ENCODE data around the gene SEZ6L2. TPM values are rescaled to one million over a fixed set of nuclear protein-coding genes. Genes with fewer than 3 reads are reported as not detected.
"Not testable (repeated sequence)": the region's sequence is repeated elsewhere in the genome, so short reads cannot be mapped to it uniquely, and the experiment has no call there.

The SEZ6L2 gene
- total and polyA plus RNA-seq, 8 donors = 12.6 to 38.8 (median 18.3) TPM

GRCh38 chr16:29836623-29837022 lies 62.7 kb downstream of the SEZ6L2 start:
- peak in 1 of 4 donors; percentile 17 for ATAC-seq
- no peak for FAIRE-seq
- Histone ChIP-seq H3K27ac (no peak overlapping the region), H3K36me3 (peaks cover 6 to 63% (median 23%) of the 10 kb centered on the region in 3 donors), H3K4me1 (no peaks in the 10 kb centered on the region), H3K27me3 (no peaks in the 10 kb centered on the region), H3K9me3 (no peaks in the 10 kb centered on the region), H3K4me3 (no peak overlapping the region)
- intact Hi-C loops (cut with DNase I) = no loop called here
- WGBS, 2 donors = 88 to 92% methylated on average over 15 of the region's 15 CpGs
- no peak for DNase-seq
- TF ChIP-seq, protein P1, sequence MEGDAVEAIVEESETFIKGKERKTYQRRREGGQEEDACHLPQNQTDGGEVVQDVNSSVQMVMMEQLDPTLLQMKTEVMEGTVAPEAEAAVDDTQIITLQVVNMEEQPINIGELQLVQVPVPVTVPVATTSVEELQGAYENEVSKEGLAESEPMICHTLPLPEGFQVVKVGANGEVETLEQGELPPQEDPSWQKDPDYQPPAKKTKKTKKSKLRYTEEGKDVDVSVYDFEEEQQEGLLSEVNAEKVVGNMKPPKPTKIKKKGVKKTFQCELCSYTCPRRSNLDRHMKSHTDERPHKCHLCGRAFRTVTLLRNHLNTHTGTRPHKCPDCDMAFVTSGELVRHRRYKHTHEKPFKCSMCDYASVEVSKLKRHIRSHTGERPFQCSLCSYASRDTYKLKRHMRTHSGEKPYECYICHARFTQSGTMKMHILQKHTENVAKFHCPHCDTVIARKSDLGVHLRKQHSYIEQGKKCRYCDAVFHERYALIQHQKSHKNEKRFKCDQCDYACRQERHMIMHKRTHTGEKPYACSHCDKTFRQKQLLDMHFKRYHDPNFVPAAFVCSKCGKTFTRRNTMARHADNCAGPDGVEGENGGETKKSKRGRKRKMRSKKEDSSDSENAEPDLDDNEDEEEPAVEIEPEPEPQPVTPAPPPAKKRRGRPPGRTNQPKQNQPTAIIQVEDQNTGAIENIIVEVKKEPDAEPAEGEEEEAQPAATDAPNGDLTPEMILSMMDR (IDR thresholded peaks at IDR 0.05) = no peak

GRCh38 chr16:29835926-29836325 lies 63.4 kb downstream of the SEZ6L2 start:
- H3K9me3 ChIP-seq = no peaks in the 10 kb centered on the region
- peaks cover 6 to 58% (median 16%) of the 10 kb centered on the region in 3 donors for H3K36me3 ChIP-seq
- H3K4me1 ChIP-seq = peaks cover 0 to 4% (median 3%) of the 10 kb centered on the region in 3 donors
- ATAC-seq = no peak
- intact Hi-C loops (cut with DNase I) = no loop called here
- no peak for DNase-seq
- no peak overlapping the region for H3K27ac ChIP-seq
- no peaks in the 10 kb centered on the region for H3K27me3 ChIP-seq
- 95 to 96% methylated on average over 7 of the region's 7 CpGs for WGBS, 2 donors
- TF ChIP-seq, protein P1 (IDR thresholded peaks at IDR 0.05) = no peak
- FAIRE-seq = no peak
- H3K4me3 ChIP-seq = no peak overlapping the region

DNA sequence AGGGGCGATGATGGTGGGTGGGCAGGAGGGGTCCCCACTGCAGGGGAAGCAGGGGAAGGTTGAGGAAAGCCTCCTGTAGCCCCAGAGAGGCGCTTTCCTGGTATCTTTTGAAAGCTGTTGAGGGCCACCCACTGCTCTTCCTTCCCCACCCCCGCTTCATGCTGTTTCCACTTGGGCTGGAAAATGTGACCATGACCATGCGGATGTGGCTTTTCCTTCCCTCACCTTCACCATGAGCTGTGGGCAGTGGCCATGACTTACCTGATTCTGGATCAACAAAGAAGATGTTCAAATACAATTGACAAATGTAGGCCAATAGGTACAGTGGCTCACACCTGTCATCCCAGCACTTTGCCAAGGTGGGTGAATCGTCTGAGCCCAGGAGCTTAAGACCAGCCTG lies 65.3 kb downstream of the SEZ6L2 start:
- H3K36me3 ChIP-seq = peaks cover 6 to 45% (median 14%) of the 10 kb centered on the region in 3 donors
- H3K9me3 ChIP-seq = no peaks in the 10 kb centered on the region
- TF ChIP-seq, protein P1 (IDR thresholded peaks at IDR 0.05) = no peak
- H3K4me1 ChIP-seq = peaks cover 10 to 21% (median 16%) of the 10 kb centered on the region in 3 donors
- DNase-seq (no peak), ATAC-seq (no peak), FAIRE-seq (no peak)
- H3K4me3 ChIP-seq = no peak overlapping the region
- no peaks in the 10 kb centered on the region for H3K27me3 ChIP-seq
- WGBS, 2 donors = 93 to 99% methylated on average over 5 of the region's 5 CpGs
- intact Hi-C loops (cut with DNase I) = no loop called here
- no peak overlapping the region for H3K27ac ChIP-seq

DNA sequence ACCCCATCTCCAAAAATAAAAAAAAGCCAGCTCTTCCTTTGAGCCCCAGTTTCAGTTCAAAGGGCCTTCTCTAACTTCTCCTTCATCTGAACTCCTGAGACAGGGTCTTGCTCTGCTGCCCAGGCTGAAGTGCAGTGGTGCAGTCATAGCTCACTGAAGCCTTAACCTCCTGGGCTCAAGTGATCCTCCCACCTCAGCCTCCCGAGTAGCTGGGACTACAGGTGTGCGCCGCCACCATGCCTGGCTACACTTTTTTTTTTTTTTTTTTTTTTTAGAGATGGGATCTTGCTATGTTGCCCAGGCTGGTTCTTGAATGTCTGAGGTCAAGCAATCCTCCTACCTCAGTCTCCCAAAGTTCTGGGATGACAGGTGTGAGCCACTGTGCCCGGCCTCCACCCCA lies 66.1 kb downstream of the SEZ6L2 start:
- intact Hi-C loops (cut with DNase I); H3K27me3 ChIP-seq; DNase-seq; H3K9me3 ChIP-seq; FAIRE-seq; H3K4me3 ChIP-seq; H3K27ac ChIP-seq; ATAC-seq: not testable (repeated sequence)
- WGBS, 2 donors = 97 to 98% methylated on average over 4 of the region's 4 CpGs
- H3K36me3 ChIP-seq = peaks cover 6 to 45% (median 14%) of the 10 kb centered on the region in 3 donors
- H3K4me1 ChIP-seq = peaks cover 15 to 29% (median 25%) of the 10 kb centered on the region in 3 donors

DNA sequence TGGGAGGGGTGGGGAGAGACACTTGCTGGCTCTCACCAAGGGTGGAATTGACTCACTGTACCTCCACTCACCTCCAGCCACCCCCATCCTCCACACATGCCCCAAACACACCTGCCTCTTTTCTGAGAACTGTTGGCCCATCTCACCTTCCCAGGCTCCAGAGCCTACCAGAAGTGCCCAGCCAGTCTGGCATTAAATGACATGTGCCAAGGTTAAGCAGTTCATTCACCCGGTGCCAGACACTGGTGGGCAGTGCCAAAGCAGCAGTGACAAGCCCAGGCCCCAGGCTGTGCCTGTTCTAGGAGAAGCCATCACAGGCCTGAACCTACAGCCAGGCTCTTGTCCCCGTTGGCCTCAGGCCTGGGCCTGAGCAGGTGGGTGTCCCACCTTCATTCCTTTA lies 67.9 kb downstream of the SEZ6L2 start:
- no peak overlapping the region for H3K4me3 ChIP-seq
- H3K36me3 ChIP-seq = peaks cover 6 to 27% (median 8%) of the 10 kb centered on the region in 3 donors
- peak; percentile 82 to 90 (median 87) for ATAC-seq
- H3K4me1 ChIP-seq = peaks cover 16 to 34% (median 32%) of the 10 kb centered on the region in 3 donors
- no peaks in the 10 kb centered on the region for H3K9me3 ChIP-seq
- no peak for FAIRE-seq
- intact Hi-C loops (cut with DNase I) = no loop called here
- H3K27me3 ChIP-seq = no peaks in the 10 kb centered on the region
- WGBS, 2 donors = 28 to 41% methylated on average over 2 of the region's 2 CpGs
- peak overlapping the region in 2 of 4 donors; percentile 74 to 79 for H3K27ac ChIP-seq
- TF ChIP-seq, protein P1 (IDR thresholded peaks at IDR 0.05) = no peak
- peak; percentile 77 to 93 (median 92) for DNase-seq
